SK-N-MC (cell line): ENCODE measurements around the gene MIPOL1.

ENCODE experiments used
- EZH2 ChIP-seq: fragments of 200-600 bp; sonication (generic); IDR thresholded peaks from one replicate; pipeline ENCODE4 v1.6.1; 2017; ENCODE audit warnings: antibody characterized with exemption
- FOXP2 ChIP-seq: optimal IDR thresholded peaks from 2 replicates; pipeline ENCODE3; 2011; ENCODE audit warnings: mild to moderate bottlenecking, moderate library complexity; ENCODE audit not compliant: insufficient read depth; ENCODE audit errors: extremely low read length, control extremely low read depth
- POLR2AphosphoS5 ChIP-seq: IDR thresholded peaks from 2 replicates; pipeline ENCODE4 v1.6.1; 2012; ENCODE audit warnings: mild to moderate bottlenecking, low read depth, low read length, borderline replicate concordance

- TF ChIP-seq EZH2 (no peak), POLR2AphosphoS5 (no peak), FOXP2 (no peak)
These were observed 39.8 kb upstream of the MIPOL1 start for GRCh38 chr14:37157987-37158386.
